GM13976 (cell line): ENCODE data around the gene PCBP2.

Experiments
- DNase-seq: peaks from one replicate; pipeline ENCODE4 v3.0.0; 2012; ENCODE audit warnings: low spot score
- CTCF ChIP-seq: IDR thresholded peaks from 2 replicates; pipeline ENCODE4 v1.5.1; 2012; ENCODE audit warnings: borderline replicate concordance, mild to moderate bottlenecking; ENCODE audit not compliant: insufficient read depth; ENCODE audit errors: extremely low read depth, missing control alignments, control extremely low read depth
- in situ Hi-C: fragments of 300-500 bp; cut with MboI; formaldehyde crosslinking; loops from one replicate; pipeline ENCODE4 v1.12.0; 2022; ENCODE audit warnings: low sequenced_read_pairs, mixed read lengths, inconsistent platforms; ENCODE audit not compliant: unreplicated experiment

Gene PCBP2

GRCh38 chr12:53450936-53451335, 966 bp upstream of the PCBP2 start:
- in situ Hi-C loops, result no loop called here
- no peak for DNase-seq
- no peak for TF ChIP-seq CTCF

GRCh38 chr12:53452159-53453077, 516 bp downstream of the PCBP2 start:
- in situ Hi-C loops, result no loop called here
- peak; percentile 87 for DNase-seq
- TF ChIP-seq CTCF, result peak; percentile 41

- no peak for DNase-seq
- TF ChIP-seq CTCF, result no peak
- in situ Hi-C loops, result no loop called here
Measured at GRCh38 chr12:53453953-53454640, 2.2 kb downstream of the PCBP2 start.

- no peak for TF ChIP-seq CTCF
- in situ Hi-C loops, result no loop called here
- DNase-seq, result no peak
Measured at GRCh38 chr12:53454707-53455106, 2.8 kb downstream of the PCBP2 start.

- no peak for DNase-seq
- in situ Hi-C loops, result no loop called here
- TF ChIP-seq CTCF, result no peak
Measured at GRCh38 chr12:53456654-53457366, 4.9 kb downstream of the PCBP2 start.

- no peak for DNase-seq
- TF ChIP-seq CTCF, result no peak
- in situ Hi-C loops, result no loop called here
Measured at GRCh38 chr12:53459097-53459496, 7.2 kb downstream of the PCBP2 start.
